HCT116 (cell line): ENCODE measurements around the gene HYI. TPM values are rescaled to one million over a fixed set of nuclear protein-coding genes. Genes with fewer than 3 reads are reported as not detected.

ENCODE experiments used
- ATAC-seq: fragments of 200-7000 bp; cut with Tn5 transposase; 2 replicates; pipeline ENCODE4 v1.9.1; 2020; ENCODE audit warnings: mild to moderate bottlenecking, moderate library complexity
- BruUV-seq: library from RNA; stranded (reverse); fragments of 400-500 nt; replicated peaks from 2 replicates; lab custom pipeline; 2021; lab: Mats Ljungman, UMichigan
- CTCF ChIA-PET: fragments of 300-600 bp; sonication (Branson Sonifier 250); formaldehyde crosslinking; loops from one replicate; lab custom pipeline; 2021; ENCODE audit warnings: antibody characterized with exemption; lab: Charles Lee
- POLR2A ChIA-PET: fragments of 300-600, 350-600 bp; sonication (Branson Sonifier 250); formaldehyde crosslinking; loops from one replicate; lab custom pipeline; 2021; ENCODE audit warnings: antibody characterized with exemption; lab: Charles Lee
- RAD21 ChIA-PET, 2 experiments: fragments of 300-600 bp; sonication (Branson Sonifier 250); formaldehyde crosslinking; loops; one replicate each; lab custom pipeline; 2023; ENCODE audit warnings: low total read pairs in 2 of 2; ENCODE audit not compliant: uncharacterized antibody in 2 of 2, unreplicated experiment in 2 of 2, low non-redundant PET in 1 of 2; lab: Charles Lee
- DNase-seq: peaks from one replicate; pipeline ENCODE4 v3.0.0-alpha.2; 2010; ENCODE audit warnings: low read depth, low spot score
- H2AFZ ChIP-seq: fragments of 200-600 bp; shearing (Covaris generic), sonication (generic); 2 replicates; pipeline ENCODE4 v1.6.1; 2017; ENCODE audit warnings: low read depth, mixed run types, mixed read lengths, antibody characterized with exemption, low read length; ENCODE audit not compliant: poor library complexity, severe bottlenecking
- H3K27ac ChIP-seq: 2 replicates; pipeline ENCODE4 v1.5.1; 2012; ENCODE audit warnings: low read depth, low read length
- H3K27me3 ChIP-seq: fragments of 200-600 bp; sonication (generic); 2 replicates; pipeline ENCODE4 v1.6.1; 2016; ENCODE audit warnings: mixed run types, low read length, mixed read lengths; ENCODE audit not compliant: insufficient read depth
- H3K36me3 ChIP-seq, 2 experiments: fragments of 200-500 bp in 1 of 2; fragments of 200-600 bp in 1 of 2; sonication (Bioruptor generic) in 1 of 2; sonication (generic) in 1 of 2; 2 replicates each; pipeline versions ENCODE4 v1.5.1 to v1.6.1; 2014 to 2016; ENCODE audit warnings: low read length in 2 of 2, inconsistent platforms in 1 of 2, mixed read lengths in 1 of 2, mixed run types in 1 of 2; ENCODE audit not compliant: insufficient read depth in 2 of 2, control insufficient read depth in 1 of 2
- H3K4me1 ChIP-seq, 2 experiments: fragments of 200-600 bp in 1 of 2; sonication (generic) in 1 of 2; 2 replicates each; pipeline versions ENCODE4 v1.5.1 to v1.6.1; 2012 to 2017; ENCODE audit warnings: low read length in 2 of 2, inconsistent platforms in 1 of 2, mild to moderate bottlenecking in 1 of 2, mixed read lengths in 1 of 2, mixed run types in 1 of 2, moderate library complexity in 1 of 2; ENCODE audit not compliant: insufficient read depth in 2 of 2, control insufficient read depth in 1 of 2
- H3K4me2 ChIP-seq: fragments of 200-600 bp; sonication (generic); 2 replicates; pipeline ENCODE4 v1.6.1; 2017; ENCODE audit warnings: mixed run types, low read length, mixed read lengths
- H3K4me3 ChIP-seq, 2 experiments: fragments of 200-600 bp in 1 of 2; sonication (generic) in 1 of 2; replicated peaks in 1 of 2; 2 replicates each; pipeline ENCODE4 v1.5.1; 2011 to 2016; ENCODE audit warnings: low read length in 2 of 2, control low read depth in 1 of 2, low read depth in 1 of 2, mild to moderate bottlenecking in 1 of 2, mixed read lengths in 1 of 2, mixed run types in 1 of 2
- H3K79me2 ChIP-seq: fragments of 200-600 bp; sonication (generic); 2 replicates; pipeline ENCODE4 v1.6.1; 2017; ENCODE audit warnings: mild to moderate bottlenecking, mixed run types, low read length, moderate library complexity, mixed read lengths; ENCODE audit not compliant: insufficient read depth
- H3K9ac ChIP-seq: fragments of 200-600 bp; sonication (generic); 2 replicates; pipeline ENCODE4 v1.6.1; 2016; ENCODE audit warnings: low read length, mixed read lengths
- H3K9me2 ChIP-seq: fragments of 200-600 bp; sonication (generic), shearing (Covaris generic); 2 replicates; pipeline ENCODE4 v1.6.1; 2017; ENCODE audit warnings: mixed run types, mild to moderate bottlenecking, moderate library complexity; ENCODE audit not compliant: insufficient read depth
- H3K9me3 ChIP-seq, 2 experiments: fragments of 200-500 bp in 1 of 2; fragments of 200-600 bp in 1 of 2; sonication (Bioruptor generic) in 1 of 2; sonication (generic) in 1 of 2; 2 replicates each; pipeline ENCODE4 v1.6.1; 2014 to 2017; ENCODE audit warnings: low read length in 2 of 2, mixed read lengths in 2 of 2, inconsistent platforms in 1 of 2, low read depth in 1 of 2, mild to moderate bottlenecking in 1 of 2, mixed run types in 1 of 2, moderate library complexity in 1 of 2; ENCODE audit not compliant: control insufficient read depth in 1 of 2, insufficient read depth in 1 of 2
- H4K20me1 ChIP-seq: fragments of 200-600 bp; sonication (generic), shearing (Covaris generic); 2 replicates; pipeline ENCODE4 v1.6.1; 2017; ENCODE audit warnings: mixed run types, mild to moderate bottlenecking, moderate library complexity; ENCODE audit not compliant: insufficient read depth
- CBX3 ChIP-seq: IDR thresholded peaks from 2 replicates; pipeline ENCODE4 v1.6.1; 2012; ENCODE audit warnings: low read depth
- FOSL1 ChIP-seq: IDR thresholded peaks from 2 replicates; pipeline ENCODE4 v1.6.1; 2012; ENCODE audit warnings: low read depth
- MAX ChIP-seq: IDR thresholded peaks from 2 replicates; pipeline ENCODE4 v1.6.1; 2012
- SP1 ChIP-seq: IDR thresholded peaks from 2 replicates; pipeline ENCODE4 v1.6.1; 2012; ENCODE audit warnings: low read depth
- SRF ChIP-seq: IDR thresholded peaks from 2 replicates; pipeline ENCODE4 v1.6.1; 2012; ENCODE audit warnings: low read depth
- TCF7L2 ChIP-seq: IDR thresholded peaks from 2 replicates; pipeline ENCODE4 v1.7.0; 2011; ENCODE audit warnings: borderline replicate concordance, inconsistent platforms; ENCODE audit not compliant: insufficient read depth, insufficient read length; ENCODE audit errors: extremely low read depth
- YY1 ChIP-seq: IDR thresholded peaks from 2 replicates; pipeline ENCODE4 v1.6.1; 2011; ENCODE audit warnings: low read length, low read depth, moderate library complexity, mild to moderate bottlenecking; ENCODE audit not compliant: insufficient replicate concordance; ENCODE audit errors: extremely low read depth
- ZNF274 ChIP-seq: fragments of 200-500 bp; sonication (Bioruptor generic); IDR thresholded peaks from 2 replicates; pipeline ENCODE4 v1.6.1; 2014; ENCODE audit warnings: mild to moderate bottlenecking, low read depth, low read length, inconsistent platforms
- intact Hi-C: fragments of 100-400 bp; cut with micrococcal nuclease; formaldehyde crosslinking; loops from 2 replicates; pipeline ENCODE4 v1.10.0; 2022
- total RNA-seq: library from RNA; stranded (reverse); gene quantifications from one replicate; pipeline ENCODE4 v1.2.1, GENCODE V29; 2021; ENCODE audit not compliant: unreplicated experiment

HYI gene
- total RNA-seq, 1 experiment from 2014 or later, result 13.9 TPM

- no peak for TF ChIP-seq TCF7L2
- no peak for TF ChIP-seq SP1
- TF ChIP-seq ZNF274, result no peak
- TF ChIP-seq CBX3, result no peak
- no peak for TF ChIP-seq SRF
Observed at GRCh38 chr1:43441894-43442637, 11.7 kb downstream of the HYI start (continued).

GRCh38 chr1:43441166-43441893, 12.4 kb downstream of the HYI start:
- no peak for ATAC-seq
- Histone ChIP-seq H3K4me1 (peaks cover 0 to 7% of the 10 kb centered on the region in 2 experiments; a peak in 2 of 4 replicates), H3K9ac (no peak overlapping the region), H3K4me3 (no peak overlapping the region), H3K27ac (no peak overlapping the region), H3K9me2 (no peaks in the 10 kb centered on the region), H3K27me3 (no peaks in the 10 kb centered on the region), H3K79me2 (no peaks in the 10 kb centered on the region), H3K36me3 (peaks cover 0 to 3% of the 10 kb centered on the region in 2 experiments; a peak in 1 of 4 replicates), H3K4me2 (no peak overlapping the region), H2AFZ (no peak overlapping the region), H3K9me3 (no peaks in the 10 kb centered on the region), H4K20me1 (no peaks in the 10 kb centered on the region)
- DNase-seq, result no peak
- POLR2A ChIA-PET, result no interaction called here
- no TSS peak for BruUV-seq
- RAD21 ChIA-PET, result no interaction called here
- TF ChIP-seq ZNF274 (no peak), MAX (no peak), FOSL1 (no peak), YY1 (no peak)
- CTCF ChIA-PET, result no interaction called here
- intact Hi-C loops, result no loop called here
